Liver (tissue), 9 donors: ENCODE data around the gene MEIS2. TPM values are rescaled to one million over a fixed set of nuclear protein-coding genes. Genes with fewer than 3 reads are reported as not detected.

Experiments
- DNase-seq: peaks from one replicate; pipeline ENCODE4 v3.0.0-alpha.2; 2017; ENCODE audit warnings: low spot score
- H3K27ac ChIP-seq, 2 donors: one replicate each; pipeline ENCODE4 v1.7.0; 2013; ENCODE audit warnings: inconsistent platforms in 2 of 2, low read length in 2 of 2, control low read depth in 1 of 2, low read depth in 1 of 2, mild to moderate bottlenecking in 1 of 2
- H3K27me3 ChIP-seq, 4 donors: one replicate each; pipeline versions ENCODE4 v1.6.1 to v1.7.0; 2013; ENCODE audit warnings: low read length in 3 of 4, inconsistent platforms in 1 of 4, mild to moderate bottlenecking in 1 of 4, moderate library complexity in 1 of 4; ENCODE audit not compliant: control insufficient read depth in 4 of 4, insufficient read depth in 4 of 4
- H3K36me3 ChIP-seq, 4 donors: one replicate each; pipeline versions ENCODE4 v1.6.1 to v1.7.0; 2013; ENCODE audit warnings: low read length in 3 of 4, mild to moderate bottlenecking in 3 of 4, low read depth in 1 of 4, moderate library complexity in 1 of 4; ENCODE audit not compliant: control insufficient read depth in 4 of 4, insufficient read depth in 3 of 4
- H3K4me1 ChIP-seq, 4 donors: one replicate each; pipeline versions ENCODE4 v1.6.1 to v1.7.0; 2013; ENCODE audit warnings: low read length in 3 of 4, mild to moderate bottlenecking in 3 of 4, moderate library complexity in 1 of 4; ENCODE audit not compliant: control insufficient read depth in 4 of 4, insufficient read depth in 4 of 4
- H3K4me3 ChIP-seq, 3 donors: one replicate each; pipeline versions ENCODE4 v1.6.1 to v1.7.0; 2013; ENCODE audit warnings: low read length in 3 of 3, control low read depth in 1 of 3, low read depth in 1 of 3, mild to moderate bottlenecking in 1 of 3
- H3K9ac ChIP-seq, 2 donors: one replicate each; pipeline ENCODE4 v1.7.0; 2013; ENCODE audit warnings: low read length in 2 of 2, mild to moderate bottlenecking in 2 of 2, moderate library complexity in 2 of 2, control low read depth in 1 of 2, low read depth in 1 of 2
- H3K9me3 ChIP-seq, 4 donors: one replicate each; pipeline versions ENCODE4 v1.6.1 to v1.7.0; 2013; ENCODE audit warnings: low read length in 3 of 4; ENCODE audit not compliant: control insufficient read depth in 4 of 4
- ATF3 ChIP-seq: IDR thresholded peaks from 2 replicates; pipeline ENCODE4 v1.6.1; 2016; ENCODE audit warnings: antibody characterized with exemption
- CTCF ChIP-seq: fragments of 150-350 bp; IDR thresholded peaks from 2 replicates; pipeline ENCODE4 v1.5.1; 2017; ENCODE audit warnings: improper control_type of control experiment, low read depth, low read length; ENCODE audit not compliant: missing input control
- EGR1 ChIP-seq, 2 donors: IDR thresholded peaks; 2 replicates each; pipeline ENCODE4 v1.6.1; 2016 to 2018; ENCODE audit warnings: antibody characterized with exemption in 2 of 2, low read depth in 2 of 2
- FOXA1 ChIP-seq: IDR thresholded peaks from 2 replicates; pipeline ENCODE4 v1.6.1; 2016; ENCODE audit warnings: antibody characterized with exemption
- FOXA2 ChIP-seq: IDR thresholded peaks from 2 replicates; pipeline ENCODE4 v1.6.1; 2016; ENCODE audit warnings: antibody characterized with exemption
- GABPA ChIP-seq, 2 donors: IDR thresholded peaks in 1 of 2; conservative IDR thresholded peaks in 1 of 2; 2 replicates each; pipeline ENCODE4 v1.6.1; 2016; ENCODE audit warnings: antibody characterized with exemption in 2 of 2, mild to moderate bottlenecking in 1 of 2, moderate library complexity in 1 of 2
- HNF4A ChIP-seq, 2 donors: conservative IDR thresholded peaks; 2 replicates each; pipeline ENCODE4 v1.6.1; 2016; ENCODE audit warnings: antibody characterized with exemption in 2 of 2, mild to moderate bottlenecking in 2 of 2
- HNF4G ChIP-seq: IDR thresholded peaks from 2 replicates; pipeline ENCODE4 v1.6.1; 2016; ENCODE audit warnings: antibody characterized with exemption
- JUND ChIP-seq, 2 donors: IDR thresholded peaks; 2 replicates each; pipeline ENCODE4 v1.6.1; 2016; ENCODE audit warnings: antibody characterized with exemption in 2 of 2
- NR2F2 ChIP-seq: IDR thresholded peaks from 2 replicates; pipeline ENCODE4 v1.6.1; 2016; ENCODE audit warnings: antibody characterized with exemption
- RAD21 ChIP-seq, 2 donors: IDR thresholded peaks; 2 replicates each; pipeline ENCODE4 v1.6.1; 2016; ENCODE audit warnings: antibody characterized with exemption in 2 of 2, mild to moderate bottlenecking in 2 of 2
- REST ChIP-seq: IDR thresholded peaks from 2 replicates; pipeline ENCODE4 v1.6.1; 2016; ENCODE audit warnings: antibody characterized with exemption, mild to moderate bottlenecking
- RXRA ChIP-seq, 2 donors: IDR thresholded peaks; 2 replicates each; pipeline ENCODE4 v1.6.1; 2017 to 2018; ENCODE audit warnings: antibody characterized with exemption in 2 of 2, mild to moderate bottlenecking in 1 of 2
- SP1 ChIP-seq: IDR thresholded peaks from 2 replicates; pipeline ENCODE4 v1.6.1; 2018; ENCODE audit warnings: antibody characterized with exemption, mild to moderate bottlenecking
- TAF1 ChIP-seq: conservative IDR thresholded peaks from 2 replicates; pipeline ENCODE4 v1.6.1; 2016; ENCODE audit warnings: antibody characterized with exemption, mild to moderate bottlenecking
- YY1 ChIP-seq: IDR thresholded peaks from 2 replicates; pipeline ENCODE4 v1.6.1; 2016; ENCODE audit warnings: antibody characterized with exemption, mild to moderate bottlenecking
- ZBTB33 ChIP-seq: IDR thresholded peaks from 2 replicates; pipeline ENCODE4 v1.6.1; 2016; ENCODE audit warnings: antibody characterized with exemption
- WGBS: extraction: QIAGEN DNeasy Blood & Tissue Kit; methylation state at CpG from one replicate; pipeline ENCODE4 v1.1.7; 2013; 5-methylcytosine and 5-hydroxymethylcytosine counted together
- polyA plus RNA-seq, 2 donors: library from polyadenylated mRNA; stranded (reverse) in 1 of 2; unstranded in 1 of 2; fragments of 200-250 nt in 1 of 2; fragments of >200 nt in 1 of 2; fragmentation: Nextera tagmentation in 1 of 2; extraction: Ambion mirVana in 1 of 2; gene quantifications; one replicate each; pipeline versions ENCODE4 v1.2.1 to v1.2.3, GENCODE V29; 2013 to 2015
- total RNA-seq, 2 donors: library from RNA; depleted of rRNA; stranded (reverse); fragments of >200 nt; gene quantifications; one replicate each; pipeline ENCODE4 v1.2.3, GENCODE V29; 2014
- TF ChIP-seq, protein P1 (sequence below): IDR thresholded peaks from 2 replicates; pipeline ENCODE4 v1.6.1; 2016; ENCODE audit warnings: antibody characterized with exemption
- donor health status: healthy.
- donor health status: healthy.
- donor health status: healthy.
- donor health status: healthy.
- donor health status: healthy.

Gene MEIS2
- total and polyA plus RNA-seq, 4 donors = 3.9 to 12.6 (median 7.6) TPM

GRCh38 chr15:36977659-36978058, 122.7 kb downstream of the MEIS2 start (continued):
- TF ChIP-seq NR2F2 = no peak

GRCh38 chr15:36972704-36973103, 127.6 kb downstream of the MEIS2 start:
- no peaks in the 10 kb centered on the region for H3K4me1 ChIP-seq
- no peak for DNase-seq
- TF ChIP-seq ZBTB33 (no peak), FOXA1 (no peak), EGR1 (IDR thresholded peaks at IDR 0.05; ENCODE audit: low read depth in 2 of 2) (no peak), HNF4A (conservative IDR thresholded peaks at IDR 0.05) (no peak), SP1 (no peak), JUND (IDR thresholded peaks at IDR 0.05) (no peak), NR2F2 (no peak), ATF3 (no peak), YY1 (no peak), FOXA2 (no peak), RXRA (IDR thresholded peaks at IDR 0.05) (no peak), HNF4G (no peak), CTCF (no peak), REST (no peak), TAF1 (no peak), GABPA (IDR thresholded peaks at IDR 0.05 in 1 of 2, conservative IDR thresholded peaks at IDR 0.05 in 1 of 2) (no peak), RAD21 (IDR thresholded peaks at IDR 0.05) (no peak)
- TF ChIP-seq, protein P1, sequence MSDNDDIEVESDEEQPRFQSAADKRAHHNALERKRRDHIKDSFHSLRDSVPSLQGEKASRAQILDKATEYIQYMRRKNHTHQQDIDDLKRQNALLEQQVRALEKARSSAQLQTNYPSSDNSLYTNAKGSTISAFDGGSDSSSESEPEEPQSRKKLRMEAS = no peak
- 96% methylated on average over 3 of the region's 3 CpGs for WGBS
- no peak overlapping the region for H3K9ac ChIP-seq
- H3K4me3 ChIP-seq = no peak overlapping the region
- no peak overlapping the region for H3K27ac ChIP-seq
- H3K9me3 ChIP-seq = no peaks in the 10 kb centered on the region
- no peaks in the 10 kb centered on the region for H3K27me3 ChIP-seq
- H3K36me3 ChIP-seq = no peaks in the 10 kb centered on the region
